HG03469 (cell line): ENCODE measurements around the gene ZDHHC8.

Source experiments
- ATAC-seq: cut with Tn5 transposase; IDR thresholded peaks from one replicate; pipeline ENCODE4 v1.9.1; 2021; ENCODE audit warnings: mild to moderate bottlenecking, moderate library complexity, moderate number of reproducible peaks; ENCODE audit not compliant: unreplicated experiment

Gene ZDHHC8

GRCh38 chr22:20128902-20129746 is 2.5 kb upstream of the ZDHHC8 start:
- ATAC-seq = no peak

DNA sequence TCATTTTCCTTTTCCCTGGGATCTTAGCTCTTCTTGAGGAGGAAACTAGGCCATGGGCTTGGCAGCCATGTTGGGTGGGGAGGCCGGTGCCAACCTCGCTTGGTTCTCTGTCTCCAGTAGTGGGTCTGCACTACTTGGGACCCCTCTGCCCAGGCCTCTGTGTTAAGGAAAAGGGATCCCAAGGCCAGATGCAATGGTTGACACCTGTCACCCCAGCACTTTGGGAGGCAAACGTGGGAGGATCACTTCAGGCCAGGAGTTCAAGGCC is 1.9 kb upstream of the ZDHHC8 start:
- no peak for ATAC-seq

DNA sequence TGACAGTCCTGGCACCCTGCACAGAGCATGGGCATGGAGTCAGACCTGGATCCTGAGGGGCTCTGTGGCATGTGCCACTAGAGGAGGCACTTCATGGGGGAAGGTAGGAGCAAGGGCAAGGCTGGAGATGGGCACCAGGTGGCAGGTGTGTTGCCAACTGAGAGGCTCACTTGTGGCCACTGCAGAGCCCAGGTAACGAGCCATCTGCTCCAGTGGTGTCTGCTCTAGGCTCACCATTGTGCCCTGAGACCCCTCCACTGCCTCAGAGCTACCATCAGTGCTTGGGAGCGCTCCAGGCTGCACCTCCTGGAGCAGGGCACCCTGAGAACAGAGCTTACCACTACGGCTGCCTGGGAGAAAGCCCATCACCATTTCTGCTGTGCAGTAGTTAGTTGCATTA is 1.3 kb upstream of the ZDHHC8 start:
- ATAC-seq = no peak

DNA sequence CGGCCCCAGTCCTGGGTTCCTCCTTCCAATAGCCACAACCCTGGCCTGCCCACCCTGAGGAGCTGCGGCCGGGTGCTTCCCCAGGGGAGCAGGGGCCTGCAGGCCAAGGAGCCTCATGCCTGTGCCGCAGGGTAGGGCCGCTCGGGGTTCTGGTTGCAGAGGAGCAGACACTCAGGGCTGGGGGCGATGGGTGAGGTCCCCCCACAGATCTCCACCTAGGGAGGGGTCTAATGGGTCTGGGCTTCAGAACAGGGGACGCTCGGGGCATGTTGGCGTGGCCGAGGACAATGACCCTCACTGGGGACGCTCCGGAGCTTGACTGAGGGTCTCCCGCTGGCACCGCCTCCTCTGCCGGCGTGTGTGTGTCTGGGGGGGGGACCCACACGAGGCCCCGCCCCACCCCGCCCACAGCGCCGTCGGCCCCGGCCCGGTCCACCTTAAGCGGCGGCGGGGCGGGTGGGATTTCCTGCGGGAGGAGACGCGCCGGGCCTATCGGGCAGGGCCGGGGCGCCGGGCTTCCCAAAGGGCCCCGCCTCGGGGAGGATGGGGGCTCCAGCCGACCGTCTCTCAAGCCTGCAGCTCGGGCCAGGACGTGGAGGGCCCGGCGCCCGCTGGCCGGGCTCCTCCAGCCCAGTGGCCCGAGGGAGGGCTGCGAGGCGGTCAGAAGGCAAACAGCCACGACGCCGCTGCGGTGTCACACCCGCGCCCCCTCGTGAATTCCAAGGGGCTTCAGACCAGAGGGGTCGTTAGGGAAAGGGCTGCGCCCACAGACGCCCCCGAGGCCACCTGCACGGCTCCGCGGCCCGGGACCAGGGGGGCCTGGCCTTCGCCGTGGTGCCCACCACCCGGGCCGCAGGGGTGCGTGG is 640 bp upstream of the ZDHHC8 start:
- no peak for ATAC-seq

DNA sequence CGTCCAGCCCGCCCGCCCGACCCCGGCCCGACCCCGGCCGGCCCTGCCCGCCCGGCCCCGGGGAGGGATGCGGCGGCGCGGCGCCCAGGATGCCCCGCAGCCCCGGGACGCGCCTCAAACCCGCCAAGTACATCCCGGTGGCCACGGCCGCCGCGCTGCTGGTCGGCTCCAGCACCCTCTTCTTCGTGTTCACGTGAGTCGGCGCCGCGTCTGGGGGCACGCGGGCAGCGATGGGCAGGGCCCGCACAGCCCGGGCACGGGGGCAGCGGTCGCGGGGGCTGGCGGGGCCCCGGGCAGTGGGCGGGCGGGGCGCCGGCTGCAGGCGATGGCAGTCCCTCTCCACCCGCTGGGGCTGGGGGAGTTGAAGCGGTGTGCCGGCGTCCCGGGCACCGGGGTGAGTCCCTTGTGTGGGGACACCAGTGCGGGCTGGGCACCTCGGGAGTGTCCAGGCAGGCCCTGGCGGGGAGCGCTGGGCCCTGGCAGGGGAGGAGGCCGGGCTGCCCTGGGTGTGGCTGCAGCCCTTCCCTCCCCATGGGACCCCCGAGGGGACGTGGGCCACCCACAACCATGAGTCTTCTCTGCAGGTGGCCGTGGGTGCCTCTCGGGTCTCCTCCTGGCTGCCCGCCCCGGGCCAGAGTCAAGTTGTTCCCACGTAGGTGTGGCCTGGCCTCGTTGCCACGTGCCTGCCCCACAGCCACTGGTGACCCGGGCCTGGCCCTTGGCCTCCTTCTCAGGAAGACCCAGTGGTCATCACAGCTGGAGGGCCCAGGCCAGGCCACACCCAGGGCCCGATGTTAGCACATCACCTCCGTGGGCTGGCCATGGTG is 468 bp downstream of the ZDHHC8 start:
- ATAC-seq = no peak

- ATAC-seq = no peak
These were observed 1.2 kb downstream of the ZDHHC8 start for GRCh38 chr22:20132686-20133246.

DNA sequence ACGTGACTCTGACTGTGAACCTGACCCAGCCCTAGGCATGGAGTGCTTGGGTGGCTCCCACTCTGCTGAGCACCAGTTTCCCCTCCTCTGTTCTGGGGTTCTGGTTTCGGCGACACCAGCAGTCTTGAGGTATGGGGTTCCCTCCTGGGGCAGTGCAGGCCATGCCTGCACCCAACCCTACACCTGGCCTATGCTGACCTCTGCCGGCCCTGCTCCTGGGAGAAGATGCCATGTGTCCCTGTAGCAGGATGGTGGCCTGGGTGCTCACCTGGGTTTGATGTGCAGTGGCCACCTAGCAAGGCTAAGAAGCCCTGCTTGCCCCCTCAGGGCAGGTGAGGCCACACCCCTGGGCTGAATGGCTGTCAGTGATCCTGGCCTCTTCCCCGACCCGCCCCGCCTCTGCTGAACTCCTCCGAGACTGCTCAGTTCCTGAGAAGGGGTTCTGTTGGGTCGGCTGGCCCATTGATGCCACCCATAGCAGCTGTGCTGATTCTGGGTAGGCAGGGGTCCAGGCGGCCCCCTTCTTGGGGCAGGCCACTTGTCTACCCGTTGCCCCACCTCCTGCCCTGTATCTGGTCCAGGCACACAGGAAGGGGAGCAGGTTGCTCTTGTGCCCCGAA is 2.4 kb downstream of the ZDHHC8 start:
- no peak for ATAC-seq

- no peak for ATAC-seq
These were observed 3.7 kb downstream of the ZDHHC8 start for GRCh38 chr22:20135265-20135664.

DNA sequence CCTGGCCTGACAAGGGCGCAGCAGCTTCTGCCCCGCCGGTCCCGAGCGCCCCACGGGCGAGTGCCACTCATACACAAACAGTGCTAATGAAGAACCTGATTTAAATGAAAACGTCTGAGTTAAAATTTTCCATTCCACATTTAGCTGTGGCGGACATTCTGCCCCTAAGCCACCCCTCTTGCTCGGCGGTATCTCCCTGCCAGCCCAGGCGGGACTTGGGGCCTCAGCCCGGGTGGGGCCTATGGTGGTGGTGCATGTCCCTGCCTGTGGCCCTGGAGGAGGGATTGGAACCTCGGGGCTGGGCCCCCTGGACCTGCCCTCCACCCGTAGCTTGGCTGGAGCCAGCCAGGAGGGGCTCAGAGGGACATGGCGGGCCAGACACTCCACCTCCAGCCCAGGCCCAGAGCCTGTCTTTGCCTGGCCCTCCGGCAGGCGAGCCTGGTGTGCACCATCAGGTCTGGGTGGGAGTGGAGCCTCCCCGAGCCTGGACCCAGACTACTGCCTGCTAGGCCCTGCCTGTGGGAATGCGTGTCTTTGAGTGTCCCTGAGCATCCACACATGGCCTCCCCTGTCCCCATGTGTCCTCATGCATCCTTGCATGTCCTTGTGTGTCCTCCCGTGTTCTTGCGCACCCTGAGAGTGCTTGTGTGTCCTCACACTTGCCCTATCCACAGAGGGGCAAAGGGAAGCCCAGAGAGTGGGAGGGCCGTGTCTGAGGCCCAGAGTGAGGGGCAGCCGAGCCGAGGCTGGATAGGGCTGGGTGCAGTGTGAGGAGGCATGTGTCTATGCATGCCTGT is 4.4 kb downstream of the ZDHHC8 start:
- ATAC-seq = no peak

GRCh38 chr22:20136603-20136873 is 4.9 kb downstream of the ZDHHC8 start:
- ATAC-seq = no peak

- ATAC-seq = no peak
These were observed 5.5 kb downstream of the ZDHHC8 start for GRCh38 chr22:20137113-20137512.

DNA sequence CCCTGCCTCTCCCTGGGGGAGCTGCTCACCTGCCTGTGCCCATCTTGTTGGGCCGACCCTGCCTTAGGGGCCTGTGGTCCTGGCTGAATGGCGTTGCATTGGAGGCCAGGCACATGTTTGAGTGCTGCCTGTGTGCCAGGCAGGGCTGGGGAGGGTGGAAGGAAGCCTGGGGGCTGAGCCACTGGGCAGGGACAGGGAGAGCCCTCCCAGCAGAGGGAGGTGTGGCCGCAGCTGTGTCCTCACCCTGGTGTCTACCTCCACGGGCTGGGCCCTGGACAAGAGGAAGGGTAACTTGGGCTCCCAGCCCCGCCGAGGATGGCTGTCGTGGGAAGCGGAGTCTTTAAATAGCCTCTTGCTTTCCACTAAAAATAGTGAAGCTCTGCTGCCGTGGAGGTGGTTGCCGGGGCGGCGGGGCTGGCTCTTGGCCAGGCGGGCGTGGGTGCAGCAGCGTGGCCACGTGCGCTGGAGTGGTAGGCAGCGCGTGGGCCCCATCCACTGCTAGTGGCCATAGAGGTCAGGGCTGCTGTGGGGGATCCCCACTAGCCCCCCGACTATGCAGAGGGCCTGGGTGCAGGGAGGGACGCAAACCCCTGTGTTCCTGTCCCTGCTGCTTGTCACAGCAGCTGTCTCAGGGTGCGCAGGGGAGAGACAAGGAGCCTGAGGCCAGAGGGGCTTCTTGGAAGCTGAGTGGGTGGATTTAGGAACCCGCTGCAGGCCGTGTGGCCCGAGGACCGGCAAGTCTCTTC is 6.2 kb downstream of the ZDHHC8 start:
- ATAC-seq = no peak

- no peak for ATAC-seq
These were observed 6.8 kb downstream of the ZDHHC8 start for GRCh38 chr22:20138417-20138738.

- no peak for ATAC-seq
These were observed 7.3 kb downstream of the ZDHHC8 start for GRCh38 chr22:20138868-20139267.

DNA sequence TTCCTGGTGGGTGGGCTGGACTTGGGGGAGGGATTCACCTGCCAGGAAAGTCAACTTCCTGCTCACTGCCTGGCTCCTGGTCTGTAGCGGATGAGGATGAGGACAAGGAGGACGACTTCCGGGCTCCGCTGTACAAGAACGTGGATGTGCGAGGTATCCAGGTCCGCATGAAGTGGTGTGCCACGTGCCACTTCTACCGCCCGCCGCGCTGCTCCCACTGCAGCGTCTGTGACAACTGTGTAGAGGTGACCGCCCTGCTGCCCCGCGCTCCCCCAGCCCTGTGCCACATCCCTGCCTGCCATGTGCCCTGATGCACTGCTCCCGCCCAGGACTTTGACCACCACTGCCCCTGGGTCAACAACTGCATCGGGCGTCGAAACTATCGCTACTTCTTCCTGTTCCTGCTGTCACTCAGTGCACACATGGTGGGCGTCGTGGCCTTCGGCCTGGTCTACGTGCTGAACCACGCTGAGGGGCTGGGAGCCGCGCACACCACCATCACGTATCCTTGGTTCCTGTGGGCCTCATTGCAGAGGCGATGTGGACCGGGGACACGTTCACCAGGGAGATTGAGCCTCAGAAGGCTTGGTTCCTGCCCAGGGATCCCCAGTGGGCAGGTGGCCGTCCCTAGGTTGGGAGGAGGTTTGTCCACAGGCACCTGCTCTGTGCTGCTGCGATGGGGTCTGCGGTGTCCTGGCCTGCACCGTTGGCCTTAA is 7.9 kb downstream of the ZDHHC8 start:
- ATAC-seq = no peak

DNA sequence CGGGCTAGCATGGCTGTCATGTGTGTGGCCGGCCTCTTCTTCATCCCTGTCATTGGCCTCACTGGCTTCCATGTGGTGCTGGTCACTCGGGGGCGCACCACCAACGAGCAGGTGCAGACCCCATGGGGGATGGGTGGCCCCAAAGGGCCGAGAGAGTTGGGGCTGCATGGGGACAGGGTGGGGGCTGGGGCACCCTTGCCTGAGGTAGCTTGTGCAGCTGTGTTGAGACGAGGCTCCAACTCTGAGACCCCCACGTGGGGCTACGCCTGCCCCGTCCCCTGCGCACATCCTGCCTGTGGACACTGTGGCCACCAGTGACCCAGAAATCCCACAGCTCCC is 8.5 kb downstream of the ZDHHC8 start:
- ATAC-seq = no peak

DNA sequence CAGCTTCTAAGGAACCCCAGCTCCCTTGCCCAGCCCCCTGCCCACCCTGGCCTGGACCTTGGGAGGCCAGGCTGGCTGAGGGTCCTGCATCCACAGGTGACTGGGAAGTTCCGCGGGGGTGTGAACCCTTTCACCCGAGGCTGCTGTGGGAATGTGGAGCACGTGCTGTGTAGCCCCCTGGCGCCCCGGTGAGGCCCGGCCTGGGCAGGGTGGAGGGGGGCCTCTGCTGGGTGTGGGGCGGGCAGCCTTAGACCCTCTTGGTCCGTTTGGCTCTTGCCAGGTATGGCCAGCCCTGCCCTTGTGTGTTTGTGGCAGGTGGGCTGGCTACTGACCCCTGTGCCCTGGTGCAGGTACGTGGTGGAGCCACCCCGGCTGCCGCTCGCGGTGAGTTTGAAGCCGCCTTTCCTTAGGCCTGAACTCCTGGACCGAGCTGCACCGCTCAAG is 8.9 kb downstream of the ZDHHC8 start:
- no peak for ATAC-seq

- no peak for ATAC-seq
These were observed 9.8 kb downstream of the ZDHHC8 start for GRCh38 chr22:20141186-20142077.
